ENCODE data around the gene GIT1.

DNA sequence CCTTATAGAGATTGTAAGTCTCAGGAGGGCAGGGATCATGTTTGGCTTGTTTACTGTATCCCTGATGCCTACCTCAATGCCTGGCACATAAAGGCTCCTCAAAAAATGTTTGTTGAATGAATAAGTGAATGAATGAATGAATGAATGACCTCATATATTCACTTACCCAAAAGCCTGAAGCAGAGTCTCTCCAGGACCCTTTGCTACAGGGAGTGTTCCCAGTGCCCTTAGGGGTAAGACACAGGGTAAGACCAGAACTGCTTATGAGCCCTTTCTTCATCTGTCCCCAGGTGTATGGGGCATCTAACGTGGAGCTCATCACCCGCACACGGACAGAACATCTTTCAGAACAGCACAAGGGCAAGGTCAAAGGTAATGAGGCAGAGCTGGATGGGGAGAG, 20.9 kb upstream of the GIT1 start:
- TF ChIP-seq, protein P1, sequence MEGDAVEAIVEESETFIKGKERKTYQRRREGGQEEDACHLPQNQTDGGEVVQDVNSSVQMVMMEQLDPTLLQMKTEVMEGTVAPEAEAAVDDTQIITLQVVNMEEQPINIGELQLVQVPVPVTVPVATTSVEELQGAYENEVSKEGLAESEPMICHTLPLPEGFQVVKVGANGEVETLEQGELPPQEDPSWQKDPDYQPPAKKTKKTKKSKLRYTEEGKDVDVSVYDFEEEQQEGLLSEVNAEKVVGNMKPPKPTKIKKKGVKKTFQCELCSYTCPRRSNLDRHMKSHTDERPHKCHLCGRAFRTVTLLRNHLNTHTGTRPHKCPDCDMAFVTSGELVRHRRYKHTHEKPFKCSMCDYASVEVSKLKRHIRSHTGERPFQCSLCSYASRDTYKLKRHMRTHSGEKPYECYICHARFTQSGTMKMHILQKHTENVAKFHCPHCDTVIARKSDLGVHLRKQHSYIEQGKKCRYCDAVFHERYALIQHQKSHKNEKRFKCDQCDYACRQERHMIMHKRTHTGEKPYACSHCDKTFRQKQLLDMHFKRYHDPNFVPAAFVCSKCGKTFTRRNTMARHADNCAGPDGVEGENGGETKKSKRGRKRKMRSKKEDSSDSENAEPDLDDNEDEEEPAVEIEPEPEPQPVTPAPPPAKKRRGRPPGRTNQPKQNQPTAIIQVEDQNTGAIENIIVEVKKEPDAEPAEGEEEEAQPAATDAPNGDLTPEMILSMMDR (IDR thresholded peaks at IDR 0.05), result no peak
- TF ChIP-seq POLR2A (IDR thresholded peaks at IDR 0.05), result no peak

Measured in heart left ventricle (tissue), 13 donors.